ENCODE results near the gene OAS3.
"Not testable (repeated sequence)": the region's sequence is repeated elsewhere in the genome, so short reads cannot be mapped to it uniquely, and the experiment has no call there.

The OAS3 gene

DNA sequence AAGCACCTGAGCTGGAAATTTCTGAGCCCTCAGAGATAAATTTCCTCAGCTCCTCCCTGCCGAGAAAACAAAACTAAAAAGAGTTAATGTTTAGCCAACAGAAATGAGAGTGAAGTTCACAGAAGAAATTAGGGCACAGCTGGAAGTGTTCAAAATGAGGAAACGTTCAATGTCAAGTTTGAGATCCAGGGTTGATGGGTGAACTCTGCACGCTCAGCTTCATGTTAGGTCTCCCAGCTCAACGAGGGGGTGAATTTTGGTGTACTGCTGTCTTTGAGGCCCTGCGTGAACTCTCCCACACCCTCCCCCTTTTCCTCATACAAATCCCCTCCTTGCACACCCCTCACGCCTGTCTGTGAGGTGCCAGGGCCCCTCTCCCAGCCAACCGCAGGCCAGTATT lies 13.3 kb upstream of the OAS3 start:
- DNase-seq, result no peak

DNA sequence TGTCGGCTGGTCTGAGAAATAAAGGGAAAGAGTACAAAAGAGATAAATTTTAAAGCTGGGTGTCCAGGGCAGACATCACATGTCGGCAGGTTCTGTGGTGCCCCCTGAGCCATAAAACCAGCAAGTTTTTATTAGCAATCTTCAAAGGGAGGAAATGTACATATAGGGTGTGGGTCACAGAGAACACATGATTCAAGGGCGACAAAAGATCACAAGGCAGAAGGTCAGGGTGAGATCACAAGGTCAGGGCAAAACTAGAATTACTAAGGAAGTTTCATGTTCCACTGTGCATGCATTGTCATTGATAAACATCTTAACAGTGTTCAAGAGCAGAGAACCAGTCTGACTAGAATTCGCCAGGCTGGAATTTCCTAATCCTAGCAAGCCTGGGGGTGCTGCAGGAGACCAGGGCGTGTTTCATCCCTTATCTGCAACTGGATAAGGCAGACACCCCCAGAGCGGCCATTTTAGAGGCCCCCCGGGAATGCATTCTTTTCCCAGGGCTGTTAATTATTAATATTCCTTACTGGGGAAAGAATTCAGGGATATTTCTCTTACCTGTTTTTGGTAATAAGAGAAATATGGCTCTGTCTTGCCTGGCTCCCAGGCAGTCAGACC lies 11.7 kb upstream of the OAS3 start:
- not testable (repeated sequence) for DNase-seq

DNA sequence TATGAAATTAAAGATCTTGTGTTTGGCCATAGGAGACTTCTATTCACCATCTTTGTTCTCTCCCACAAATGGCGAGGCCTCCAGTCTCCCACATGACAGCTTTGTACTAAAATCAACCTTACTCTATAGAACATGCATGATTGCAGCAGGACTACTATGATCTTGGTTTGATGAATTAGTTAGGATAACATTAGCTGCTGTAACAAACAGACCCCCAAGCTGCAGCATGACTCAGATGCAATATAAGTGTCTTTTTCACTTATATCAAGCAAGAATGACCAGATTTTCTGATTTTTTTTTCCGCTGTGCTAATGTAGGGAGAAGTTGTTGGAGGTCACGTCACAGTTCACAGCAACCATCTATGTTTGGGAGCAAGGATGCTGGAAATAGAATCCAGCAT lies 10.8 kb upstream of the OAS3 start:
- DNase-seq, result no peak

DNA sequence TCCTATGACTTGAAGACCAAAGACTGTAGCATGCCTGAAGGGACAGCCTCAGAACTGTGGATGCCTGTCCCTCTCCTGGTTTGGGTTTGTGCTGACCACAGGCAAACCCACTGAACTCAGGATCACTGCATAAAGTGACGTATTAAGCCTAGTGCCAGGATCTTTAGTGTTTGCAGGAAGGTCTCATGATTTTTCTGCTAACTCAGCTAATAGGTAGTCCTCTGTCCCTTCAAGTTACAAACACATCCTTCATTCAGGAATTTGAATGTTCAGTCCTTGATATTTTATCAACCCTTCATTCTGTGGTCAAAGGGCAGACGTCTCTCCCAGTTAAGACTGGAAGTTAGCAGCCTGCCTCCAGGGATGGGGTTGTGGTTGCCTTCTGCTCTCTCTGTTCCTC lies 10.3 kb upstream of the OAS3 start:
- DNase-seq, result no peak

DNA sequence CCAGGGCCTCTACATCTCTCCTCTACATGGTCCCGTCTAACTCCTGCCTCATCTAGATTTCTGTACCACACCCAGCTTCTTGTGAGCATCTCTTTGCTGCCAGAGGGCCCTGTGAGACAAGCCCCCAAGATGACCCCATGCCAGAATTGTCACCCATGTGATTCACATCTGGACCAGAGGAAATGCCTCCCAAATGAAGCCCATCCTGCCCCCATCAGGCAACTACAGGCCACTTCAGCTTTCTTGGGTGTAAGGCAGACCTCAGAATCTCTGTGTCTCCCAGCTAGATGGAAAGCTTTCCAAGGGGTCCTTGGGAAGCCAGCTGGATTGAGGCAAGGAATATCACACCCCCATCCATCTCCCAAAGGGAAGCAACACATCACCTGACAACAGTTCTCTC lies 9.3 kb upstream of the OAS3 start:
- no peak for DNase-seq

DNA sequence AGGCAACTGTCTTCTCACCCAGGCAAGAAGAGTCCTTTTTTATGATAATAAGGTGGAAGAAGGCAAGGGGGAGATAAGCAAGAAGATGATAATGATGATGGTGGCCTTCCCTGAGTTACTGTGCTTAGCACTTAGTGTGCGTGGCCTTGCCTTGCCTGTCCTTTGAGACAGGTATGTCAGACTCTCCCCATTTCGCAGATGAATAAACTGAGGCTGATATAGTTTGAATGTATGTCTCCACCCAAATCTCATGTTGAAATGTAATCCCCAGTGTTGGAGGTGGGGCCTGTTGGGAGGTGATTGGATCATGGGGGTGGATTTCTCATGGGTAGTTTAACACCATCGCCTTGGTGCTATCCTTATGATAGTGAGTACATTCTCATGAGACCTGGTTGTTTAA lies 8.6 kb upstream of the OAS3 start:
- no peak for DNase-seq

DNA sequence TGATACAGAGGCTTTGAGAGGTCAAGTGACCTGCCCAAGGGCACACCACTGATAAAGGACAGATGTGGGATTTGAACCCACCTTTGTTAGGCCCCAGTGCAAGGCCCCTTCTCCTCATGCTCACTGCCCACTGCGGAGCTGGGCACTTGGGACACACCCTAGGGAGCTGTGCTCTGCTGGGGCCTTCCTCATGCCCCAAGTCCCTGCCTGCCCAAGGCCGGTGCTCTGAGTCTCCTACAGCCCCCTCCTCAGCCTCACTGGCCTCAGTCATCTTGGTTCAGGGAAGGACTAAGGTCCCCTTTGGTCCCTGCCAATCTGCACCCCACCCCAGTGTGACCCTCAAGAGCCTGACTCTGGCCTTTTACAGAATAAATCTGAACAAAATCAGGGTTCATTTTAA lies 7.9 kb upstream of the OAS3 start:
- DNase-seq, result no peak

DNA sequence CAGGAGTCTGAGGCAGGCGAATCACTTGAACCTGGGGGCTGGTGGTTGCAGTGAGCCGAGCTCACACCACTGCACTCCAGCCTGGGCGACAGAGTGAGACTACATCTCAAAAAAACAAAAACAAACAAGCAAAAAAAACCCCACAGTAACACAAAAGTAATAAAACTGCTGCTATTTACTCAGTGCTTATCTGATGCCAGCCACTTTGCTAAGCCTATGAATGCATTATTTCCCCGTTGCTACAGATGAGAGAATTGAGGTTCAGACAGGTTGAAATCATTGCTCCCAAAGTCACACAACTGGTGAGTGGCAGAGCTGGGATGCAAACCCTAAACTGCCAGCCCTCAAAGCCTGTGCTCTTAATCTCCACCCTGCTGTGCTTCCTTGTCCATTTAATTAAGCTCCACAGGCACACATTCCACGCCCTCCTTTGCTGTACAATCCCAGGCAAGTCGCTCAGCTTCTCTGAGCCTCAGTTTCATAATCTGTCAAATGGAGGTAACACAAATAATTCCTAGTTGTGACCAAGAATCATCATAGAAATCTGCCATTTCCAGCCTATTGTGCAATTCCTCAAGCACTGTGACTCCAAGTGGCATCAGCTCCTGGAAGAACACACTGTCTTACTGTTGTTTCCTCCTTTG lies 5.7 kb upstream of the OAS3 start:
- no peak for DNase-seq

DNA sequence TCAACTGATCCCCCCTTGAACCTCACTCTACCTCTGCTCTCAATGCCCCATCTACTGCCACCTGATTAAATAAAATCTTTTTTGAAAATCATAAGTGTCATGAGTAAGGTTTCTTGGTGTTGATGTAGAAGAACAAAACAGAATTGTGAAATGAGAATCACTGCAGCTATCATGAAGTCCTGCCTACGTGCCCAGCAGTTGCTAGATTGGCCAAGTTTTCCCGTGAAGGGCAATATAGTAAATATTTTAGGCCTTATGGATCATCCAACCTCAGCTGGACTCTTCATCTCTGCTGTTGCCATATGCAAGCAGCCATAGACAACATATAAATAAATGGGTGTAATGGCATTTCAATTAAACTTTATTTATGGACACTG lies 5.2 kb upstream of the OAS3 start:
- no peak for DNase-seq

DNA sequence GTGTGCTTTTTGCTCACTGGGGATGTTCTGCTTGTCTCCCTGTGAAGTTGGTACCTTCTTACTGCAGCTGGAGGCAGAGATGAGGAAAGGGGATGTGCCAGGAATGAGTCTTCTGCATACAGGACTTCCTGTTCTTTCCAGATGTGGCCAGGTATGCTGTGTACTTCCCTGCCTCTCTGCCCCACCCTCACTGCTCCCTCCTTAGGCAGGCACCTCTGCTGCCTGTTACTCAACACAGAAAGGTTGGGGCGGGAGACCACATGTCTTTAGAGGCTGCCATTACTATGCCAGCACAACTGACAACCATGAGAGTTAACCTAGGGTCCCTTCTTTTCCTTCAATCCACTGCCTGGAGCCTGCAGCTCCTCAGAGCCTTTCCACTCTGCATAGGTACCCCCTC lies 2.0 kb upstream of the OAS3 start:
- DNase-seq, result no peak

DNA sequence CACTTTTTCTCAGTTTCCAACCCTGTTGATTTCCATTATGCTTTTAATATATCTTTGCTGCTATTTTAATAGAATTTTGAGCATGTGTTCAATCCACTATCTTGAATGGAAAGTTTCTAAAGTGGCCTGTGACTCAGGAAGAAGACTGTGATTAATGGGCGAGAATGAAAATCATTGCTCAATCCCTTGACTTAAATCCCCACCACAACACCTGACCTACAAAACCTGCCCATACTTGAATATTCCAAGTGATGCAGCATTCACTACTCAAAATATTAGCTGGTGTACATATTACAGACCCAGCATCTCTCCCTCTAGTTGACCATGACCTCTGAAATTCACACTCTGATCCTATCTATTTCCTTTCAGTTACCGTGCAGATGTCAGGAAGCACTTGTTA lies 1.3 kb upstream of the OAS3 start:
- DNase-seq, result no peak

DNA sequence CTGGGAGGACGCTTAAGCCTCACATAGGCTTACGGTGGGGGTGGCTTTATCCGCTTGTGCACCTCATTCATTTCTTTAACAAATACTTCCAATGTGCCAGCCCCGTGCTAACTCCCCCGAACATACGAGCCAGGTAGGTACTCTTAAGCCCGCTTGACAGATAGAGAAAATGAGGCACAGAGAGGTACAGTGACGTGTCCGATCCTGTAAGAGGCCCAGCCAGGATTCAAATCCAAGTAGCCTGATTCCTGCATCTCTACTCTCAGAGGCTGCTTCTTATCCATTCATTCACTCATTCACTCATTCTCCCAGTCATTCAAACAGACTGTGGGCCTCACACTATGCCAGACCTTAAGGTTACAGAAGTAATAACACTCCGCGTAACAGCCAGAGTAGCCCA lies 477 bp downstream of the OAS3 start:
- DNase-seq, result no peak

DNA sequence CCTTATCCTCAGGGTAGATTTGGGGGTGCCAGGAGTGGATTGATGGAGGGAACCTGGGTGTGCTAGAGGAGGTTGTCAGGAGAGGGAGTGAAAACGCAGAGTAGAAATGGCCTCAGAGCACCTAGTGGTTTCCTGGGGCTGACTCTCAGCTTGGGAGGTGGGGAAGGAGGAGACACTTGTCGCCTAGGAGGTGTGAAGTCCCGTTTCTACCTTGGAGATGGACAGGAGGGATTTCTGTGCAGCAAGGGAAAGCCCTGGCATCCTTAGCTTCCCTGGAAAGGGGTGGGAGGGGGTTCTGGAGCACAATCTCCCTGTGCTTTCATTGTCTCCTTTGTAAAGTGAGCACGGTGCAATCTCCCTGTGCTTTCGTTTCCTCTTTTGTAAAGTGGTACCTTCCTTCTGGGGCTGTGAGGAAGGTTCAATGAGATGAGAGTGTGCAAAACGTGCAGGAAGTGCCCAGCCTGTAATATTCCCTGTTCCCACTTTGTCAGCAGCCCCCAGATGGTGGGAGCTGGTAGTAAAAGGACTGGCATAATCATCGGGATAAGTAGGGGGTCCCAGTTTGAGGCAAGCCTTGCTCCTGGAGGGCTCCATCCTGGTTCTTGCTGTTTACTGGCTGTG lies 1.6 kb downstream of the OAS3 start:
- DNase-seq, result no peak

DNA sequence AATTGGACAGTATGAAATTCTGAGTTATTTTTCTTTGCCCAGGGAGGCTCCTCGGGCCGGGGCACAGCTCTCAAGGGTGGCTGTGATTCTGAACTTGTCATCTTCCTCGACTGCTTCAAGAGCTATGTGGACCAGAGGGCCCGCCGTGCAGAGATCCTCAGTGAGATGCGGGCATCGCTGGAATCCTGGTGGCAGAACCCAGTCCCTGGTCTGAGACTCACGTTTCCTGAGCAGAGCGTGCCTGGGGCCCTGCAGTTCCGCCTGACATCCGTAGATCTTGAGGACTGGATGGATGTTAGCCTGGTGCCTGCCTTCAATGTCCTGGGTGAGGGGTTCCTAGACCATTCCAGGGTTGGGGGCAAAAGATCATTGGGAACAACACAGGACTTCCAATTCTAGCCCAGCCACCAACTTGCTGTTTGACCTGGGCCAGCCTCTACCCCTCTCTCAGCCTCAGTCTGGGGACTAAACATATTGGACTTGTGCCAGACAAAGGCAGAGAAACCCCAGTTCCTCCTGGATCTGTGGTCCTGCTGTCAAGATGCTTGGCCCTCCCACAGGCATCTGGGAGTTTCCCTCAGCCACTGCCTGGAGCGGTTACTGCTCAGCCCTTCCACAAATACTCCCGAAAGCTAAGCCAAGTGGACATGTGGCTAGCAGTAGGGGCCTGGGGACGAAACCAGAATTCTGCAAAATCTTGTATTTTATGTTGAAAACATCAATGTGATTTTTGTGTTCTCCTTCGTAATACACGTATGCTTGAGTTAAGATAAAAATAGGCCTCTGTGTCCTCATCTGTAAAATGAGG lies 3.5 kb downstream of the OAS3 start:
- no peak for DNase-seq

DNA sequence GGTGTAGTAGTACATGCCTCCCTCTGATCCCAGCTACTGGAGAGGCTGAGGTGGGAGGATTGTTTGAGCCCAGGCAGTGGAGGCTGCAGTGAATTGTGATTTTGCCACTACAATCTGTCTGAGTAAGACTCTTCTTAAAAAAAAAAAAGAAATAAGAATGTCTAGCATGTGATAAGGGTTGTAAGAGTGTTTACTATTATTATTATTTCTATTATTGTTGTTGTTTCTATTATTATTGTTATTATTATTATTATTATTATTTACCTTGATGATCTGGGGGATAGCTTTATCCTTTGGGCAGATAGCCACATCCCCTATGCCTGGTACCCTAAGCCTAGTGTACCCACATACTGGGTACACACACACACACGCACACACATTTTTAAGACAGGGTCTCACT lies 4.3 kb downstream of the OAS3 start:
- DNase-seq, result no peak

DNA sequence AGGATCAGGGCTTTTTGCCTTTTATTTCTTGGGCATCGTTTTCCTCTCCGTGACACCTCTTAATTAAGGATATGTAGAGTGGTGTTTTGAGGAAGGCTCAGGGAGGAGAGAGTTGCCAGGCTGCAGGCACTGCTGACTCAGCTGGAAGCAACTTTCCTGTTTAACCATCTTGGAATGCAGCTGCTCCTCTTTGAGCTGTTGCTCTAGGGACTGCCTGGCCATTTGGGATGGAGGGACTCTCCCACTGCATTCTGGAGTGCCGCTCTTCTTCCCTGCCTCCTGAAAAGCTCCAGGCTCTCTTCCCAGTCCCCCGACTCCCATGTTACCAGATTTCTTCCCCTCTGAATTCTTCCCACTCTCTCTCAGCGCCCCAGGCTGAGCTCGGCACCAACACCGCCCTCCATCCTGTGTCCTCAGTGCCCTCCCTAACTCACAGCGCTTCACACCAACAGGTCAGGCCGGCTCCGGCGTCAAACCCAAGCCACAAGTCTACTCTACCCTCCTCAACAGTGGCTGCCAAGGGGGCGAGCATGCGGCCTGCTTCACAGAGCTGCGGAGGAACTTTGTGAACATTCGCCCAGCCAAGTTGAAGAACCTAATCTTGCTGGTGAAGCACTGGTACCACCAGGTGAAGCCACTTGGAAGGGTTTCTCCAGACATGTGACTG lies 5.9 kb downstream of the OAS3 start:
- DNase-seq, result no peak

DNA sequence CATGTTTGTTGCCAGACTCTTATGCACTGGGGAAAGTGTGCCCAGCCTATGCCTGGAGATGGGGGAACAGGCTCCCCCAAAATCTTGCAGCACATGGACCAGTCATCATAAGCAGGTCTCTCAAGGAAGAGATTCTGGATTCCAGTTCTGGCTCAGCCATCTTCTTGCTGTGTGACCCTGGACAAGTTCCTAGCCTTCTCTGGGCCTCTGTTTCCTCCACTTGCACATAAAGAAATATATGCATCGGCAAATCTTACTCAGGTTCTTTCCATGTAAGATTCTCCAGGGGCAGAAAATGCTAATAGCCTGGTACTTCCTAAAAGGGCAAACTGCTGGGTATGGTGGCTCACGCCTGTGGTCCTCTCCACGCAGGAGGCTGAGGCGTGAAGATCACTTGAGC lies 7.2 kb downstream of the OAS3 start:
- no peak for DNase-seq

DNA sequence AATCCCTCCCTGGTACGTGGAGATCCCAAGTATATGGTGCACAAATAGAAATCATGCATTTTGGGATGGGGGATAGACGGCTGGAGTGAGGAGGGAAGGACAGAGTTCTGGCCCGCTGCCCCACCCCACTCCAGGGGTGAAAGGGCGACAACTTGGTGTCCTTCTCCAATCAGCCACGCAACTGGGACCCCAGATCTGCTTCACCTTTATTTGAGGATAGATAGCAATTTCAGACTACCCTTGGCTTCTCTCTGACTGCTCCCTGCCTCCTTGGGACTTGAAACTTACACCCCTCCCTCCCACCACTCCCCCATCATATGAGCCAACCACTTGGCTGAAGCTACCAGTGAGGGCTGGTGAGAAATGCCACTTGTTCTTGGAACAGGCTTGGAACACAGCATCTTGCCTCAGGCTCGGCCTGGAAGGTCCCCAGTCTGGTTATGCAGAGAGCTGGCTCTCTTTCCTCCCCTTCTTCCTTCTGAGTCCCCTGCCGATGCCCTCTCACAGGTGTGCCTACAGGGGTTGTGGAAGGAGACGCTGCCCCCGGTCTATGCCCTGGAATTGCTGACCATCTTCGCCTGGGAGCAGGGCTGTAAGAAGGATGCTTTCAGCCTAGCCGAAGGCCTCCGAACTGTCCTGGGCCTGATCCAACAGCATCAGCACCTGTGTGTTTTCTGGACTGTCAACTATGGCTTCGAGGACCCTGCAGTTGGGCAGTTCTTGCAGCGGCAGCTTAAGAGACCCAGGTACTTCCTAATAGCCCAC lies 8.1 kb downstream of the OAS3 start:
- DNase-seq, result no peak

DNA sequence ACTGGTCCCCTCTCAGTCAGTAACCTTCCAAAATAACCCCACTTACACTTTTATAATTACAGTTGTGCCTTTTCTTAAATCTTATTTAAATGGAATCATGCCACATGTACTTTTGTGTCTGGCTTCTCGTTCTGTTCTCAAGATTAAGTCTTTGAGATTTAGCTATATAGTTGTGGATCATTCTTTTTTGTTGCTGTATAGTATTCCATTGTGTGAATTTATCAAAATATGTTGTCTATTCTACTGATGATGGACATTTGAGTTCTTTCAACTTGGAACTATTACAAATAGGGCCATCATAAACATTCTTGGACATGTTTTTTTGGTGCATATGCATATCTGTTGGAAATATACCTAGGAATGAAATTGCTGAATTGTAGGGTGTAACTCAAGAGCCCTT lies 9.0 kb downstream of the OAS3 start:
- DNase-seq, result no peak

DNA sequence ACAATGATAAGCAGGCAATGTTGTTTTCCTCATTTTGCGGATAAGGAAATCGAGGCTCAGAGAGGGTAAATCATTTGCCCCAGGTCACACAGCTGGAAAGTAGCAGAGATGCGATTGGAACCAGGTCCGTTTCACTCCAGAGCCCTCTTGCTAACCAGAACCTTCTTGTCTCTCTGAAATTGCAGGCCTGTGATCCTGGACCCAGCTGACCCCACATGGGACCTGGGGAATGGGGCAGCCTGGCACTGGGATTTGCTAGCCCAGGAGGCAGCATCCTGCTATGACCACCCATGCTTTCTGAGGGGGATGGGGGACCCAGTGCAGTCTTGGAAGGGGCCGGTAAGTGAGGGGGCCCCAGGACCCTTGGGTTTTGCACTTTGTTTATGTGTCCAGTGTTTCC lies 9.5 kb downstream of the OAS3 start:
- DNase-seq, result no peak

DNA sequence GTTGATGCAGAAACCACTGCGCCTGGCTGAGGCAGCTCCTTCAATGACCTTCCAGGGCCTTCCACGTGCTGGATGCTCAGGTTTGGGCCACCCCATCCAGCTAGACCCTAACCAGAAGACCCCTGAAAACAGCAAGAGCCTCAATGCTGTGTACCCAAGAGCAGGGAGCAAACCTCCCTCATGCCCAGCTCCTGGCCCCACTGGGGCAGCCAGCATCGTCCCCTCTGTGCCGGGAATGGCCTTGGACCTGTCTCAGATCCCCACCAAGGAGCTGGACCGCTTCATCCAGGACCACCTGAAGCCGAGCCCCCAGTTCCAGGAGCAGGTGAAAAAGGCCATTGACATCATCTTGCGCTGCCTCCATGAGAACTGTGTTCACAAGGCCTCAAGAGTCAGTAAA lies 10.5 kb downstream of the OAS3 start:
- no peak for DNase-seq

DNA sequence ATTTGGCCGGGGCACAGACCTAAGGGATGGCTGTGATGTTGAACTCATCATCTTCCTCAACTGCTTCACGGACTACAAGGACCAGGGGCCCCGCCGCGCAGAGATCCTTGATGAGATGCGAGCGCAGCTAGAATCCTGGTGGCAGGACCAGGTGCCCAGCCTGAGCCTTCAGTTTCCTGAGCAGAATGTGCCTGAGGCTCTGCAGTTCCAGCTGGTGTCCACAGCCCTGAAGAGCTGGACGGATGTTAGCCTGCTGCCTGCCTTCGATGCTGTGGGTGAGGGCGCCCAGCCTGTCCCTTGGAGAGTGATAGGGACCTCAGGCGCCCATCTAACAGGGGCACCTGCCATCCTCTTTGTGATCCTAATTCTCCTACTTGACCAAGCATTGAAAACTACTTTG lies 12.4 kb downstream of the OAS3 start:
- no peak for DNase-seq

DNA sequence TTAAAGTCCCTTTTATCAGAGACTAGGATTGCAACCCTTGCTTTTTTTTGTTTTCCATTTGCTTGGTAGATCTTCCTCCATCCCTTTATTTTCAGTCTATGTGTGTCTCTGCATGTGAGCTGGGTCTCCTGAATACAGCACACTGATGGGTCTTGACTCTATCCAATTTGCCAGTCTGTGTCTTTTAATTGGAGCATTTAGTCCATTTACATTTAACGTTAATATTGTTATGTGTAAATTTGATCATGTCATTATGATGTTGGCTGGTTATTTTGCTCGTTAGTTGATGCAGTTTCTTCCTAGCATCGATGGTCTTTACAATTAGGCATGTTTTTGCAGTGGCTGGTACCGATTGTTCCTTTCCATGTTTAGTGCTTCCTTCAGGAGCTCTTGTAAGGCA lies 18.9 kb downstream of the OAS3 start:
- not testable (repeated sequence) for DNase-seq

Measured in effector CD8-positive, alpha-beta T cell (primary cell).